PC-3 (cell line): ENCODE results near the gene RAD21L1. TPM values are rescaled to one million over a fixed set of nuclear protein-coding genes. Genes with fewer than 3 reads are reported as not detected.

Source experiments
- ATAC-seq: fragments of 200-7000 bp; cut with Tn5 transposase; 2 replicates; pipeline ENCODE4 v1.9.1; 2020; ENCODE audit warnings: mild to moderate bottlenecking, moderate library complexity
- BruUV-seq: library from RNA; stranded (reverse); fragments of 400-500 nt; replicated peaks from 2 replicates; lab custom pipeline; 2021; lab: Mats Ljungman, UMichigan
- CTCF ChIA-PET: fragments of 300-600 bp; sonication (Branson Sonifier 250); formaldehyde crosslinking; loops from one replicate; lab custom pipeline; 2022; ENCODE audit warnings: antibody characterized with exemption; lab: Charles Lee
- POLR2A ChIA-PET: fragments of 300-600 bp; sonication (Branson Sonifier 250); formaldehyde crosslinking; loops from one replicate; lab custom pipeline; 2022; ENCODE audit warnings: antibody characterized with exemption; ENCODE audit not compliant: unreplicated experiment; lab: Charles Lee
- DNase-seq: peaks from one replicate; pipeline ENCODE4 v3.0.0-alpha.2; 2015
- H2AFZ ChIP-seq: fragments of 300-600 bp; sonication (generic); 2 replicates; pipeline ENCODE4 v1.6.0; 2016; ENCODE audit warnings: antibody characterized with exemption, low read length
- H3F3A ChIP-seq: fragments of 300-600 bp; sonication (generic); one replicate; pipeline ENCODE4 v1.6.0; 2017; ENCODE audit warnings: antibody characterized with exemption, low read length, control low read depth, mild to moderate bottlenecking; ENCODE audit not compliant: unreplicated experiment
- H3K27ac ChIP-seq: fragments of 300-600 bp; sonication (generic); 2 replicates; pipeline ENCODE4 v1.5.1; 2016; ENCODE audit warnings: mild to moderate bottlenecking, low read length
- H3K27me3 ChIP-seq: fragments of 300-600 bp; sonication (generic); 2 replicates; pipeline ENCODE4 v1.6.1; 2016; ENCODE audit warnings: low read length, mixed read lengths
- H3K36me3 ChIP-seq: fragments of 300-600 bp; sonication (generic); 2 replicates; pipeline ENCODE4 v1.6.1; 2016; ENCODE audit warnings: low read depth, mixed run types, low read length, mixed read lengths
- H3K4me1 ChIP-seq: fragments of 300-600 bp; sonication (generic); 2 replicates; pipeline ENCODE4 v1.5.1; 2016; ENCODE audit warnings: low read length; ENCODE audit not compliant: insufficient read depth
- H3K4me2 ChIP-seq: fragments of 300-600 bp; sonication (generic); 2 replicates; pipeline ENCODE4 v1.6.0; 2016; ENCODE audit warnings: low read length
- H3K4me3 ChIP-seq: fragments of 300-600 bp; sonication (generic); 2 replicates; pipeline ENCODE4 v1.5.1; 2016; ENCODE audit warnings: mild to moderate bottlenecking, low read length, mixed read lengths
- H3K79me2 ChIP-seq: fragments of 300-600 bp; sonication (generic); 2 replicates; pipeline ENCODE4 v1.6.1; 2017; ENCODE audit warnings: low read length, mixed read lengths
- H3K9ac ChIP-seq: fragments of 300-600 bp; sonication (generic); 2 replicates; pipeline ENCODE4 v1.6.0; 2016; ENCODE audit warnings: mild to moderate bottlenecking, low read length
- H3K9me2 ChIP-seq: fragments of 300-600 bp; sonication (generic); replicated peaks from 2 replicates; pipeline ENCODE4 v1.6.1; 2016; ENCODE audit warnings: mixed run types, low read length, mixed read lengths
- H3K9me3 ChIP-seq: fragments of 300-600 bp; sonication (generic); 2 replicates; pipeline ENCODE4 v1.6.1; 2016; ENCODE audit warnings: low read length, mixed read lengths
- H4K20me1 ChIP-seq: fragments of 300-600 bp; sonication (generic); 2 replicates; pipeline ENCODE4 v1.6.1; 2016; ENCODE audit warnings: low read length, mixed read lengths
- EZH2 ChIP-seq: fragments of 300-600 bp; sonication (generic); IDR thresholded peaks from one replicate; pipeline ENCODE4 v1.6.1; 2017; ENCODE audit warnings: antibody characterized with exemption, mild to moderate bottlenecking, low read length; ENCODE audit not compliant: unreplicated experiment
- EZH2phosphoT487 ChIP-seq: fragments of 300-600 bp; sonication (generic); IDR thresholded peaks from 2 replicates; pipeline ENCODE4 v1.6.1; 2018; ENCODE audit warnings: mild to moderate bottlenecking, antibody characterized with exemption, low read length, borderline replicate concordance
- intact Hi-C: fragments of 100-400 bp; cut with micrococcal nuclease; formaldehyde crosslinking; loops from 2 replicates; pipeline ENCODE4 v1.9.0; 2023
- total RNA-seq: library from RNA; depleted of rRNA; stranded (reverse); fragments of >200 nt; gene quantifications from 2 replicates; pipeline ENCODE4 v1.2.3, GENCODE V29; 2014
- TF ChIP-seq, protein P1 (sequence below): fragments of 300-600 bp; sonication (generic); conservative IDR thresholded peaks from 2 replicates; pipeline ENCODE4 v1.5.1; 2017; ENCODE audit warnings: antibody characterized with exemption, low read depth, mild to moderate bottlenecking, low read length

The RAD21L1 gene
- total RNA-seq, 1 experiment from 2014 or later: 0.11 TPM

DNA sequence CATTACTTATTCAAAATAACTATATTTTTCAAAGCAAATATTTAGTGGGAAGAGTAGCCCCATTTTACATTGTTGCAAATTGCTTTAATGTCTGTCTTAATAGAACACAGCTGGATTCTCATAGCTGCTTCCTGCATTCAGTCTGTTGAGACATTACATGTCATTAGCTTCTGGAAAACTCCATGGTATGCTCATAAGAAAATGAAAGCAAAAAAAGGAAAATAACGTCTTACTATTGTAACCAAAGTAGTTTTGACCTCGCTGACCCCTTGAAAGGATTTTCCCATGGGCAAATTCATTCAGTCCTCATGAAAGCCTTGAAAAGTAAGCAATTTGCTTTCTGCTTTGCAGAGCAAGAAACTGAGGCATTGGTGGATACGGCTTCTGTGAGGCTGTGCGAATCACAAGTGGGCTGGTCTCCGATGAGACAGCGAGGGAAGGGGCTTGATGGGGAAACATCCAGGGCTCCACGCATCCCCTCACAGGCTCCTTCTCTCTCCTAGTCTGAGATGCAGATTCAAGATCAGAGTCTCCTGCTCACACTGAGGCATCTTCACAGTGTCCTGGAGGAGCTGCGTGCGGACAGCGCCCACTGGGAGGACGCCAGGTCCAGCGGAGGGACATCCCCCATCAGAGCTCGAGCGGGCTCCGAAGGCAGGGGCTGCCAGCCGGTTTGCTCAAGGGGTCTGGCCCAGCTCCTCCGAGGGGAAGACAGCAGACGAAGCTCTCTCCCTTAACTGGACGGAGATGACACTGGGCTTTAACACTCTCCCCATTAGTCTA, 19.3 kb upstream of the RAD21L1 start:
- intact Hi-C loops: no loop called here
- H3K79me2 ChIP-seq: no peaks in the 10 kb centered on the region

DNA sequence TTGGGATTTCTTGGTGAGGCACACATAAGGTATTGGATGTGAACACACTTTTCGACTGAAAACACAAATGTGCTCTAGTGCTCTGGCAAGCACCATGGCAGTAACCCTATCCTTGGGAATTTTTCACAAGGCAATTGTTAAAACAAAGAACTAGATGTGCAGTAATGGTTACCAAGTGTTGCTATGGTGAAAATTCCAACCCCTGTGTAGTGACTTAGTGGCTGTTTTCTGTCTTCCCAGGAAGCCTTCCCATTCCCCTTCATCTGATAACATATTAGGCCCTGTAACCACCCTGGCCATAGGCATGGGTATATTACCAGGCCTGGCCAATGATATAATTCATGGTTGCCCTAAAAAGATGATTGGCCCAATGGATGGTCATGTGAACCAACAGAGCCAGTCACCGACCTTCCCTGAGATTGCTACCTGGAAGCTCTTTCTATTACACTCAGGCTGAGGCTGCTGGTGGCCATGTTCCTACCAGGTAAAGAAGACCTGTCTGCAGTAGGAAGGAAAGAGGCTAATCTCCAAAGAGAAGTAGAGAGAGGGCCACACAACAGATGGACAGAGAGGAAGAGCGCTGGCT, 18.5 kb upstream of the RAD21L1 start:
- Histone ChIP-seq H3F3A (no peaks in the 10 kb centered on the region), H2AFZ (no peak overlapping the region), H3K4me3 (no peak overlapping the region), H3K4me1 (peaks cover 5% of the 10 kb centered on the region; the same call in 1 of the 2 replicates), H3K4me2 (no peak overlapping the region), H3K9me2 (no peaks in the 10 kb centered on the region), H3K27me3 (no peaks in the 10 kb centered on the region), H3K36me3 (no peaks in the 10 kb centered on the region), H3K27ac (no peak overlapping the region), H3K9me3 (no peaks in the 10 kb centered on the region), H3K79me2 (no peaks in the 10 kb centered on the region), H3K9ac (no peak overlapping the region), H4K20me1 (no peaks in the 10 kb centered on the region)
- TF ChIP-seq EZH2phosphoT487 (no peak), EZH2 (no peak)
- TF ChIP-seq, protein P1, sequence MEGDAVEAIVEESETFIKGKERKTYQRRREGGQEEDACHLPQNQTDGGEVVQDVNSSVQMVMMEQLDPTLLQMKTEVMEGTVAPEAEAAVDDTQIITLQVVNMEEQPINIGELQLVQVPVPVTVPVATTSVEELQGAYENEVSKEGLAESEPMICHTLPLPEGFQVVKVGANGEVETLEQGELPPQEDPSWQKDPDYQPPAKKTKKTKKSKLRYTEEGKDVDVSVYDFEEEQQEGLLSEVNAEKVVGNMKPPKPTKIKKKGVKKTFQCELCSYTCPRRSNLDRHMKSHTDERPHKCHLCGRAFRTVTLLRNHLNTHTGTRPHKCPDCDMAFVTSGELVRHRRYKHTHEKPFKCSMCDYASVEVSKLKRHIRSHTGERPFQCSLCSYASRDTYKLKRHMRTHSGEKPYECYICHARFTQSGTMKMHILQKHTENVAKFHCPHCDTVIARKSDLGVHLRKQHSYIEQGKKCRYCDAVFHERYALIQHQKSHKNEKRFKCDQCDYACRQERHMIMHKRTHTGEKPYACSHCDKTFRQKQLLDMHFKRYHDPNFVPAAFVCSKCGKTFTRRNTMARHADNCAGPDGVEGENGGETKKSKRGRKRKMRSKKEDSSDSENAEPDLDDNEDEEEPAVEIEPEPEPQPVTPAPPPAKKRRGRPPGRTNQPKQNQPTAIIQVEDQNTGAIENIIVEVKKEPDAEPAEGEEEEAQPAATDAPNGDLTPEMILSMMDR: no peak
- POLR2A ChIA-PET: no interaction called here
- BruUV-seq: no TSS peak
- ATAC-seq (no peak), DNase-seq (no peak)
- CTCF ChIA-PET: no interaction called here
- intact Hi-C loops: no loop called here

More for the DNA sequence above, 19.3 kb upstream of the RAD21L1 start:
- DNase-seq: no peak
- ATAC-seq: no peak
- ChIA-PET CTCF (no interaction called here), POLR2A (no interaction called here)
- H3K9ac ChIP-seq: no peak overlapping the region
- TF ChIP-seq, protein P1: no peak
- TF ChIP-seq EZH2phosphoT487: no peak
- no peak for TF ChIP-seq EZH2
- no peaks in the 10 kb centered on the region for H3K9me2 ChIP-seq
- BruUV-seq: no TSS peak
- peaks cover 5% of the 10 kb centered on the region; the same call in 1 of the 2 replicates for H3K4me1 ChIP-seq
- H3K4me3 ChIP-seq: no peak overlapping the region
- H3K36me3 ChIP-seq: no peaks in the 10 kb centered on the region
- no peaks in the 10 kb centered on the region for H3K27me3 ChIP-seq
- H3K4me2 ChIP-seq: no peak overlapping the region
- H3K27ac ChIP-seq: no peak overlapping the region
- no peaks in the 10 kb centered on the region for H3K9me3 ChIP-seq
- no peaks in the 10 kb centered on the region for H3F3A ChIP-seq
- no peaks in the 10 kb centered on the region for H4K20me1 ChIP-seq
- no peak overlapping the region for H2AFZ ChIP-seq
